Stimulated activated CD8-positive, alpha-beta memory T cell treated with anti-CD3 and anti-CD28 coated beads, Interleukin-2, amount 100 ng/mL, for 1 hour (primary cell): Measurements from ENCODE around the gene PIGO.

Experiments used
- DNase-seq, 2 donors: peaks; one replicate each; pipeline ENCODE4 v3.0.0-alpha.2; 2020; ENCODE audit warnings: low read depth in 2 of 2

The PIGO gene

DNA sequence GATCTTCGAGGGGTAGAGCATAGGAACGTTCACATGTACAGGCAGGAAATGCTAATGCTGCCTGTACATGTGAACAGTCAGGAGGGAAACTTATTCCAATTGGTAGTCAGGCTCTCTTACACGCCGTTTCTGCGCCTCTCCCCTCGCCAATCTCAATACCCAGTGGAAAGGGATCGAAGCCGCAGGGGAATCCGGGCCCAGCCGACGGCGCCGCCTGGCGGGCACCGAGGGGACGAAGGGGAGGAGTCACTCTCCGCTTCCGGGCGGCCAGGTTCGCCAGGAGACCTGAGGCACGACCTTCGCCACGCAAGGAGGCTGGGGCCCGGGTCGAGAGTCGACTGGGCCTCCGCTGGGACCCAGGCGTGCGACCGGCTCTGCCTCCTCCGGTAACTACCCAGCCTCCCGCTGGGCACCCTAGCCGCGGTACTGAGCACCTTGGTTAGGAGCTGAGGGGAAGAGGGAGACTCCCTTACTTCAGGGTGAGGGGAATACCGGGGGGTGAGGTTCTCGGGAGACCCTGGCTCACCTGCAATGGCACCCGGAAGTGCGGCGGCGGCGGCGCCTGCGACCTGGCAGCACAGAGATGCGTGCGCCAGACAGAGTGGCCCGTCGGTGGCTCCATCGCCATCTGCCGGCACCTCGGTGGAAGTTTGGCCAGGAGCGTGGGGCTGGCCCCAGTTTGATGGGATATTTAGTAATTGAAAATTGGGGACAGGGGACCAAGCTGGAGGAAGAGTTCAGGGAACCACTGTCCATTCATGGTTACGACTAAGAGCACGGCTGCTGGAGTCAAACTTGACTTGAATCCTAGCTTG lies at the start of gene PIGO:
Gene PIGO (minus strand): TSS at position 557 of the 815 bp plus-strand sequence. CDS start 1,026 bp downstream, outside the sequence.
- peak; percentile 70 to 80 for DNase-seq

DNA sequence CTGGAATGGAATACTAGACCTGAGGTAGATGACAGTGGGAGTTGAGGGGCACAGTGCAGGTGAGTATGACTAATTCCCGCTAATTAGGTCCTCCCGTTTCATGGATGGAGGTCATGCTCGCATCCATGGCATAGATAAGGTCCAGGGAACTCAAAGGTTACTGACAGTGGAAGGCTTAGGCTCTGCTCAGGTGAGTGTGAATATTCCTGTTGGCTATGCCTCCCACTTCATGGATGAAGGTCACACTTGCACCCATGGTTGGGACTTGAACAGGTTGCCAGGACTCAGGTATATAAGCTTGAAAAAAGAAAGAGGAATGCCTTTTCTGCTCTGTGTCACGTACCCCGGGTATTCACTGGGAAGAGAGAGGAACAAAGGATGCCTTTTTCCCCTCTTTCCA lies 45.6 kb upstream of the PIGO start:
- DNase-seq: no peak

DNA sequence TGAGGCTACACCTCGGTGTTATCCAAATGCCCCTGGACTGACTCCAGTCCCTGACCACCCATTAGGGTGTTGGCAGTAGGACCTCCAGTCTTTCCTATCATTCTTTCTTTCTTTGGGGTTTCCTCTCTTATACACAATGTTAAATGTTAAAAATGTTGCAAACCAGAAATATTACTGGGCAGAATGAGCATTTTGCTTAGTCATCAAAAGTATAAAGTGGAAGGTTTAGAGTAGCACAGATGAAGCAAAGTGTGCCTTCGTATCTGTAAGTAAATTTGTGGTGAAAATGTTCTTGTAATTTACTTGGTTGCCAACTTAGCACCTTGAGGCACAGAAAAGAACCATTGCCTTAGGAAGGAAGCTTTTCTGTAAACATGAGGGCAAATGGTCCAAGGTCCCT lies 43.7 kb upstream of the PIGO start:
- no peak for DNase-seq

DNA sequence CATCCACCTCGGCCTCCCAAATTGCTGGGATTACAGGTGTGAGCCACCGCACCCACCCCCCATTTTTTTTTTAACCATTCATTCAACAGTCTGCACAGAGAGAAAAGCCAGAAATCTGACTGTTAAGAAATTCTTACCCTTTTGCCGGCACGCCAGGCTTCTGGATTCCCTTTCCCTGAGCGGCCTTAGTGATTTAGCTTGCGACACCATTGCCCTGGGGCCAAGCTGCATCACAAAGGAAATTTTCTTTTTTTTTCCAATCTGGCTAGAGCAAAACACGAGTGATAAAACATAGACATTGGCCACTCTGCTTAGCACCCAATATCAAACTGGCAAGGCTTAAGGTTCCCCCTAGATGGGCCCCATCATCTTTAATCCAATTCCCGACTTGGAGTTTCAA lies 40.5 kb upstream of the PIGO start:
- DNase-seq: no peak

DNA sequence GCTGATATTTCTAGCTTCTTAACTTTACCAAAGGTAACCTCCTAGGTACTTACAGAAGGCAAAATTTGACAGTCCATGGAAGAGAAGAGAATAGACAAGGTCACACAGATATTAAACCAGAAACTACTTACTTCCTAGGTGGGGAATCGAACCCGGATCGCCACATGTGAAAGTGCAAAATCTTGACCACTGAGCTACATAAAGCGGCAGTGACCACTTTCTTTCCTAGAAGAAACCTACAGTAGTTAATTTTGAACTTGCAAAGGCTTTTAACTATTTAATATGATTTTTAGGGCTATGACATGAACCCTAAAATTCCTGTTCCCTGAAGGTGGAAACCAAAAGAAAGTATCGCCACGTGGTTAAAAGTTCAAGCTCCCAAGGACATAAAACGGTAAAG lies 39.6 kb upstream of the PIGO start:
- no peak for DNase-seq

DNA sequence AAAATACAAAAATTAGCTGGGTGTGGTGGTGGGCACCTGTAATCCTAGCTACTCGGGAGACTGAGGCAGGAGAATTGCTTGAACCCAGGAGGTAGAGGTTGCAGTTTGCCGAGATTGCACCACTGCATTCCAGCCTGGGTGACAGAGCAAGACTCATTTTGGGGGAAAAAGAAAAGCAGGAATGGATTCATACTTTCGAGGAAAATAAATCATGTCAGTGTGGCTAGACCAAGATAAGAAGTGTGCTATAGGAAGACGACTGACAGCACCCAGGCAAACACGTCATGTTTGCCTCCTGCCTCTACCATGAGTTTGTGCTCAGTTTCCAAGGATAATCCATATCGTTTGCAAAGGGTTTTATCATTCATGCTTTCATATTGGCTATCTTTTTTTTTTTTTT lies 38.5 kb upstream of the PIGO start:
- no peak for DNase-seq

DNA sequence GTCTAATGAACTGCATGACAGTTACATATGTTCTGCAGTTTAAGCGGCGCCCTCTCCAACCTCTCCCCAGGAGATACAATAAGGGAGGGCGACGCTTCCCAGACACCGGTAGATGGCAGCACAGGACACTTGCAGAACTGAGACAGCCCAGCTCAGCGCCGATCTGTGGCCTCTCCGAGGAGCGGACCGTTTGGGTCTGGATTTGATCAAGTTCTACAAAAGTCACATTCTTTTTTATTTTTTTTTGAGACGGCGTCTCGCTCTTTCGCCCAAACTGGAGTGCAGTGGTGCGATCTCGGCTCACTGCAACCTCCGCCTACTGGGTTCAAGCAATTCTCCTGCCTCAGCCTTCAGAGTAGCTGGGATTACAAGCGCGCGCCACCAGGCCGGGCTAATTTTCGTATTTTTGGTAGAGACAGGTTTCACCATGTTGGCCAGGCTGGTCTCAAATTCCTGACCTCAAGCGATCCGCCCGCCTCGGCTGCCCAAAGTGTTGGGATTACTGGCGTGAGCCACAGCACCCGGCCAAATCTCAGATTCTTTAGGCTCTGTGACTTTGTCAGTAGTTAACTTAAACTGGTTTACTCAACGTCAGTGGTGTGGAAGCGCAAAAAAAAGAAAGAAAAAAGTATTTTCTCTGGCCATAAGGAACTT lies 20.6 kb upstream of the PIGO start:
- DNase-seq: peak; percentile 70 to 76

DNA sequence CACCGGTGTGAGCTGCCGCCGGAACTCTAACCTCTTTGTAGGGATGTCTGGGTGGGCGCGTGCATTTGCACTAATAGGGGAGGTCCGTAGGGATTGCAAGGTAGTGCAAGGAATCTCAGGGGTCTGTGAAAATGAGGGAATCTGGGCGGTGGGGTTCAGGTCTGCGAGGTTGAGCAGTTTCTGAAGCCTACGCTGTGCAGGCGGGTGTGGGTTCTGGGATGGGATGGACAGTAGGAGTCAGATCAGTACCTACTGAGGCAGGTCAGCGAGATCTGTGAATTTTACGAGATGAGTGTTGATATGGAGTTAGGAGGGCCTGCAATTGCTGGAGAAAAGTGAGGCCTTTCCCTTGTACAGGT lies 20.1 kb upstream of the PIGO start:
- DNase-seq: no peak

DNA sequence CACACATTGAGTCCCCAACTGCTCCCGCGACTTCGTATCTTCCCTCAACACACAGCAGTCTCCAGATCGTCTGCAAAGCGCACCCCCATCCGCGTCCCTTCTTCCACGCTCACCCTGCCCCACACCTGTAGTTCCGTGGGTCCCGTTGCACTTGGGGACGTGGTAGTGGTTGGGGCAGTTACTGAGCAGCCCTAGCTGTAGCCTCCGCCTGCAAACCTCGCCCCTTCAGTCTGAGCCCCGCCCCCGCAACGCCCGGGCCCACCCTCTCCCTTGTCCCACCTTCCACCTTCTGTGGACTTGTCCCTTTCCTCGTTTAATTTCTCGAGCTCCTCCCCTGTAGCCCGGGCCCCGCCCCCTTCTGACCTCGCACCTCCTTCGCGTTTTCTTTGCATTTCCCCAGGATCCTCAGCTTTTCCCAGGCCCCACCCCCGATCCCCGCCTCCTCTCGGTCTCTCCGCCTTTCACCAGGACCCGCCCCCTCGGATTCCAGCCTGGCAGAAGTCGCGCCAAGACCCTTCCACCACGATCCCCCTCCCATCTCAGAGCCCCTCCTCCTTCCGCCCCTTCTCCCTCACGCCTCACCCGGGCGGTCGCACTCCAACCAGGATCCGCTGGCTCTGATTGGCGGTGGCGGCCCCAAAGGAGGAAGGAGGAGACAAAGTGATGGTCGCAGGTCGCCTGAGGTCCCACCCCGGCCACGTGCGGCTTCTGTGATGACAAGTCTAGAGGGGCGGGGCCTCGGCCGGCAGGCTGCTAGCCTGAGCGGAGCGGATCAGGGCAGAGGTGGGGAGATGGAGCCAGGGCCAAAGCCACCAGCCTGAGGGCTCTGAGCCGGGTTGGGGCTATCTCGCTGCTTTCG lies 19.5 kb upstream of the PIGO start, which contains the start of gene ATOSB:
Gene ATOSB (minus strand): TSS at position 183 of the 859 bp plus-strand sequence. CDS start 7,588 bp downstream, outside the sequence.
- peak; percentile 85 to 87 for DNase-seq

DNA sequence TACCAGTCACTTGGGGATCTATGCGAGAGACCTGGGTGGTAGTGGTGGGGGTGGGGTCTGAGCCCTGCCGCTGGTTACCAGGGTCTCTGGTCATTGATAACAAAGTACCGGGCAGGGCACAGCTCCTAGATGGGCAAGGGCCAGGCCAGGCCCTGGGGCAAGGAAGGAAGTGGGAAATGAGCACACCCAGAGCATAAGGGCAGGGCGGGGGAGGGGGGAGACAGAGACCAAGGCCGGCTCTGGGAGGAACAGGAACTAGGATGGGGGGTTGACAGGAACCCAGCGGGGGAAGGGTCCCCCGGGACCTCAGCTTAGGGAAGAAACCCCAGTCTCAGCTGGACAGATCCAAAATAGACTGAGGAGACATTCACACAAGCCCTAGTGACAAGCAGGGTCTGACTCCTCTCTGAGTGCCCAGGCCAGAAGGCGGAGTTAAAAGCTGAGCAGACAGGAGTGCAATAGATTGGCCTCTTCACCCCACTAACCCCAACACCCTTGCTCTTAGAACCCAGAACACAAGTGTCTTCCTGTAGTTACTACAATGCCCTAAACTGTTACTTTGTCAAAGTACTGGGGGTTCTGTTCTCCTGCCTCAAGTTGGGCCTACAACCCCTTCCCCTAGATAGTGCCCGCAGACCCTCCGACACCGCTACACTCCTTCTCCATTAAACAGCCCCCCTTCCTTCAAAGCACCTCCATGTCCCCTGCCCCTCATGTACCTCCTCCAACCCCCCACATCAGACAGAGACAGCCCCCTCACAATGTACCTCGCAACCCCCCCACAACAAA lies 18.6 kb upstream of the PIGO start:
- DNase-seq: no peak

DNA sequence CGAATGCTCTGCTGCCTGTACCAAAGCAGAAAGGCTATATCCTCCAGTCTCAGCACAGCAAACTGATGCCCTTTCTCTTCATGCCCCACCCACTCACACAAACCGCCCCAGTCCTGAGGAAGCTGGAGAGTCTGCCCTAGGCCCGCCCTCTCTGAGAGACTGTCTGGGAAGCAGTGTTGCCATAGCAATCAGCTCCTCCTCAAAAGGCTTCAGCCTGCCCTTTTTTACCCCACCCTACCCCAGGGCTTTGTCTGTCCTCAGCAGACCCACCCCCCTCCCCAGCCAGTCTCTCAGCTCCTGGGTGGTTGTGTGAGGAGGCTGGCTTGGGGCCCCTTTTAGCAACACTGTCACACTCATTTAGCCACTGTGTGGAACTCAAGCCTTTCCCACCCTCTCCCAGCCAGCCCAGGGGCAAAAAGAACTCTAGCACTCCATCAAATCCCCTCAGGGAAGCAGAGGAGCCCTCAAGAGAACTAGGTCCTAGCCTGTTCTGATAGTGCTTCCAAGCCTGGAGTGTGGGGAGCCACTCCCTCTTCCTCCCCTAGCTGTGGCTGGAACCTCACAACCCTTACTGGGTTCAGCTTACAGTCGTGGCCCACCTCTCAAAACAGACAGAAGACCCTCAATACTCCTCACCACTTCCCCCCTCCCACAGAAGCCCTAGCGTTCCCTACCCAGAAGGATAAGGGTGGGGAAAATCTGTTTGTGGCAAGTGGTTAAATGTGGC lies 17.9 kb upstream of the PIGO start:
- no peak for DNase-seq

DNA sequence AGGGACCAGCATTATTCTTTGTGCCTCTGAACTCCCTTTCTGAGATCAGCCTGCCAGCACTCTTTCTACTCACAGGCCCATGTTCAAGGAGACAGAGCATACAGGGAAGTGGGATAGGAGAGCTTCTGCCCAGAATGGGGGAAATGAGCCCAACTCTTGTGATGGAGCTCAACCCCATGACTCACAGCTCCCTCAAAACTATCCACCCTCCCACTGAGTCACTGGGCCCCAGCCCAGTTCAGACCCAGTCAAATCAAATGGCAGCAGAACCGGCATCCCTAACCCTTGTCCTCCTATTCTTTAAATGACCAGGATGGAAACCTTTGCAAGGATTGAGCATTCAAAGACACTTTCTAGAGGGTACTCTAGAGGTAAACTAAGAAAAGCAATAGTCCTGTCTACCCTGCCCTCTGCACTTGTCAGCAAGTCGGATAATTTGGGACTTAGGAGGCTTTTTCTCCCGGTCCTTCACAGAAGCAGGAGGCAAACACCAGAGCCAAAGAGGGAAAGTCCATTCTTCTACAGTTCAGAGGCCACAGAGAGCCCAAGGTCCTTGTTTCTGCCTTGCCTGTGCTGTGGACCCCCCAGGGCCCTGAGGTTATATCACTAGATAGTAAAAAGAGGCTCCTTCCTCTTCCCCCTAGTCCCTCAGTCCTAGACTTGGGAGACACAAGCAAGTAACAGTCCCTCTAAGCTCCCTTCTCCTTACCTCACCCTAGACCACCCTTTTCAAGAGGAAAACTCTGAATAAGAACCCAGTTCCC lies 16.0 kb upstream of the PIGO start:
- no peak for DNase-seq

DNA sequence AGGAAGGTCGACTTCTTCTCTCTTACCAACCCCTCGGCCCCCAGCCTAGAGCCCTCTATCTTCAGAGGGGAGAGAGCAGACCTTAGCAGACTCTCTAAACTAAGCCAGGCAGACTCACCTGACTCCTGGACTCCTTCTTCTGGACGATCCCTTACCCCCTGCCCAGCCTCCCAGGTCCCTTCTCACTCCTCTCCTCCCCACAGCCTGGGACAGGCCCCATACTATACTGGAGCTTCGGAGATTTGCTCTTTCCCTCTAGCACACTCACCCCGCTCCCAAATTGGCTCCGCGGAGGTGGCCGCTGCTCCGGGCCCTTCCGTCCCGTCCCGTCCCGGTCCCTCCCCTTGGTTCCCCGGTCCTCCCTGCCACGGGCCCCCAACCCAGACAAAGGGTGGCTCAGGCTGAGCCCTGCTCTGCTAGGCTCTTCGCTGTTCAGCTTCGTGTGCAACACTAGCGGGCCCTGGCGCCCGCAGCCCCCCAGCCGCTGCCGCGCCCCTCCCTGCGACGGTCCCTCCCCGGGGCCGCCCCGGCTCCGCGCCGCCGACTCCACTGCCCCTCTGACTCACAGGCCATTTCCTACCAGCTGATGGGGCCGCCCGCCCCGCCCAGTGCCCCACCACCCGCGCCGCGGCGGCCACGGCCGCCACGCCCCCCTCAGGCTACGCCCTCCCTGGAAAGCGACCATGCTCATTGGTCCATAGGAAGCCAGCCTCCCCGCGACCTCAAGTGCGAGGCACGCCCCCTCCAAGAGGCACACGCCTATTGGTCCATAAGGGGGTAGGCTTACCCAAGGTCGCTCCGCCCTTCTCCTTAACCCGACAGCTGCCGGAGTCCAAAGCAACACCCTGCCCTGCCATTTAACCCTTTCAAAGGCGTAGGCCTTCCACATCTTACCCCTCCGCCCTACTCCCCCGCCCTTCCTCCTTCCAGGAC lies 14.9 kb upstream of the PIGO start:
- DNase-seq: peak; percentile 89 to 94

DNA sequence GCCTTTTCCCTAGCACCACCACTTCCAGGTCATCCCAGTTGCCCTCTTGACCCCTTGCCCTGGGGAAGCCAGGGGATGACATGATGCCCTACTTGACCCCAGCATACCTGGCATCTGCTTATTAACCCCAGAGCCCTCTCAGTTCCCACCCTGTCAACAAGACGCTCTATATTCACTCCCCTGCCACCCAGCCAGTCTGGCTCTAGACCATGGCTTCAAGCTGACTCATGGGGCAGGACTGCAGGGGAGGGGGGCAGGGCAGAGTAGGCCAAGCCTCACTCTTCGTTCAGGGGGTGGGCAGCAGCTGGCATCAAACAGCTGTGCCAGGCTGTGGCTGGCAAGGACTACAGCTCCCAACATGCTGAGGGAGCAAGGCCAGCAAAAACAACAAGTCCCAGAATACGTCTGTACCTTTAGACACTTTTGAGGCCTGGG lies 14.0 kb upstream of the PIGO start:
- no peak for DNase-seq

DNA sequence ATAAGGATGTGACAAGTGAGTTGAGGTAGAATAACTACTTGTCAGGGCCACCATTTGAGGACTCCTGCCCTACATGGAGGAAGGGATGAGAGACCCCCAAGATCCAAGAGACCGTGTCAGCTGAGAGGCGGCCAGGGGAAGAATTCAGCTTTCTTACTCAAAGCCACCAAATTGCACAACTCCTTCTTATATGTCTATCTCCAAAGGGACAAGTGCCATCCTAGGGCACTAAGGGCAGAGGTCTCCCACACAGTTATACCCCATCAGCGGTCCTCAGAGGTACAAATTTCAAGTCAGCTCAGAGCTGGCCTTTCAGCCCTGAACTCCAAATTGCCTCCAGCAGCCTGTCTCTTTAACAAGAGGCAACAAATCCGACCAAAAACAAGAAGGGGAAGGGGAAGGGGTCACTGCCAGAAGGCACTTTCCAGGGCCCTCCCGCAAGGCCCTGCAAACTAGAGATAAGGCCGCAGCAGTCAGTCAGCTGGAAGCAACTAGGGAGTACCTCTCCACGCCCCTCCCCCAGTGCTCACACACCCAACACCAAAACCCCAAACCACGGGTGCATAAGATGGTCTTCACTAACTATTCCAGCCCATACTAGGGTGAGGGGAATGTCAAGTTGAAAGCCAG lies 12.7 kb upstream of the PIGO start:
- no peak for DNase-seq

DNA sequence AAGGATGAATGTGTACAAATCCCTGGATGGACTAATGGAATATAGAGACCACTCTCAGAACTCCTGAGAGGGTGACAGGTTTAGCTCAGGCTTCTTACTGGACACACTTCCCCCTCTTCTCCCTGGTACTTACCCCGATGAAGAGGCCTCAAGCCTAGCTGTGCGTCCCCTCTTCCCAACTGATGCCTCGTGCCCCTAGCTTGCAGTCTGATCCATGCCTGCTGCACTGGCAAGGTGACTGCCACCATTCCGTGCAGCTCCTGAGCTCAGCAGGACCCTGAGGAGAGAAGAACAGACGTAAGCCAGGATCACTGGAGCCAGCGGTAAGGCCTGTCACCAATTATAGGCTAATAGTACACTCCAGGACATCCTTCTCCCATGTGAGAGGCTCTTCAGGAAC lies 12.1 kb upstream of the PIGO start:
- DNase-seq: no peak

DNA sequence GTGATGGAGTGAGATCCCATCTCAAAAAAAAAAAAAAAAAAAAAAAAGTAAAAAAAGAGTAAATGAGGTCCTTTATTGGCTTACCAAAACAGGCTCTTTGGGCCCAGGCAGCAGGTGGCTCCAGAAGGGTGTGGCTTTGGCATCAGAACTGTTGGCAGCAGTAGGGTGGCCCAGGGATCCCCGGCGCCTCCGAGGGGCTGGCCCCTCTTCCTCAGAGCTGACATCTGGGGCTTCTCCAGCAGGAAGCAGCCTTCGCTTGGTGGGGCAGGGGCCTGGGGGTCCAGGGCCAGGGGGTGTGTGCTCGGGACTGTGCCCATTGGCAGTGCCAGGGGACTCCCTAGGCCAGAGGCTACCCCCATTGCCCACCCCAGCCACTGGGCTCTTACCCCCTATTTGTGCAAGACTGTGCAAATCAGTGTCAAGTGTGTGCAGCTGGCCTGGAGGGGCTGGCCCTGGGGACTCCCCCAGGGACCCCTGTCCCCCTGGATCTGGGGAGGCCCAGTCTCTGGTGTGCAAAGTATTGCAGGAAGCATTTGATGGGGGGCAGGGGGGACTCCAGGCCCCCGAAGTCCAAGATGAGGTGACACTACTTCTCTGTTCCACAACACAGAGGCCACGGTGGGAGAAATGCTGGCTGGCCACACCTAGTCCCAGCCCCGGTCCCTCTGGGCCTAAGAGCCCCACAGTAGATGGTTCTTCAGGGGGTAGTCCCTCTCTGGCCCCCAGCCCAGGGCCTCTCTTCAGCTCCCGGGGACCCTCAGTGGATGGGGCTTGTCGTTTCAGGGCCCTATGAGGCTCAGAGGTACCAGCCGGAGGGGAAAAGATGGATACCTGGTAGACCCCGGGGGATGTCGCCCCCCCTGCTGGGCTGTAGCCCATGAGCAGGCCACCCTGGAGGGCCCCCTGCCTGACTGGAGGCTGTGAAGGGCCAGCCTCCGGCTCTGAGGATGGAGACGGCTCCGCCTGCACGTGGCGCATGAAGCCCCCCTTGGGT lies 11.2 kb upstream of the PIGO start:
- DNase-seq: no peak
